OCI-LY7 (cell line): ENCODE results near the gene NOTCH2. TPM values are rescaled to one million over a fixed set of nuclear protein-coding genes. Genes with fewer than 3 reads are reported as not detected.

ENCODE experiments used
- BruUV-seq: library from RNA; stranded (reverse); fragments of 400-500 nt; replicated peaks from 2 replicates; lab custom pipeline; 2021; lab: Mats Ljungman, UMichigan
- CTCF ChIA-PET: fragments of 300-600 bp; sonication (Branson Sonifier 250); formaldehyde crosslinking; loops from one replicate; lab custom pipeline; 2022; ENCODE audit warnings: antibody characterized with exemption; ENCODE audit not compliant: unreplicated experiment; lab: Charles Lee
- POLR2A ChIA-PET: fragments of 300-600 bp; sonication (Branson Sonifier 250); formaldehyde crosslinking; loops from one replicate; lab custom pipeline; 2022; ENCODE audit warnings: antibody characterized with exemption; lab: Charles Lee
- DNase-seq: peaks from one replicate; pipeline ENCODE4 v3.0.0-alpha.2; 2015; ENCODE audit warnings: low spot score
- H2AFZ ChIP-seq: fragments of 200-600 bp; sonication (generic), shearing (Covaris generic); 2 replicates; pipeline ENCODE4 v1.6.1; 2014; ENCODE audit warnings: mild to moderate bottlenecking, antibody characterized with exemption, low read length, moderate library complexity
- H3K27ac ChIP-seq: fragments of 200-600 bp; sonication (generic); 2 replicates; pipeline ENCODE4 v1.5.1; 2014; ENCODE audit warnings: mixed run types, low read depth, mild to moderate bottlenecking, moderate library complexity, low read length, inconsistent platforms; ENCODE audit not compliant: poor library complexity, severe bottlenecking
- H3K36me3 ChIP-seq: fragments of 200-600 bp; sonication (generic); 2 replicates; pipeline ENCODE4 v1.6.1; 2014; ENCODE audit warnings: mild to moderate bottlenecking, antibody characterized with exemption, low read length, moderate library complexity, mixed read lengths; ENCODE audit not compliant: insufficient read depth
- H3K4me1 ChIP-seq: fragments of 200-600 bp; sonication (generic); 2 replicates; pipeline ENCODE4 v1.5.1; 2014; ENCODE audit warnings: mild to moderate bottlenecking, low read length; ENCODE audit not compliant: insufficient read depth, poor library complexity, severe bottlenecking
- H3K4me2 ChIP-seq: fragments of 200-600 bp; sonication (generic); 2 replicates; pipeline ENCODE4 v1.6.1; 2014; ENCODE audit warnings: mild to moderate bottlenecking, low read length
- H3K4me3 ChIP-seq: fragments of 200-600 bp; sonication (generic); 2 replicates; pipeline ENCODE4 v1.5.1; 2014; ENCODE audit warnings: mild to moderate bottlenecking, low read depth, low read length; ENCODE audit not compliant: poor library complexity, severe bottlenecking
- H3K79me2 ChIP-seq: fragments of 200-600 bp; sonication (generic); 2 replicates; pipeline ENCODE4 v1.6.1; 2016; ENCODE audit warnings: low read depth, mild to moderate bottlenecking, low read length, moderate library complexity, mixed read lengths; ENCODE audit not compliant: insufficient read depth
- H3K9me2 ChIP-seq: fragments of 200-600 bp; sonication (generic); 2 replicates; pipeline ENCODE4 v1.6.1; 2016; ENCODE audit warnings: mild to moderate bottlenecking, low read length, mixed read lengths; ENCODE audit not compliant: insufficient read depth
- H3K9me3 ChIP-seq: fragments of 200-600 bp; sonication (generic); 2 replicates; pipeline ENCODE4 v1.6.1; 2014; ENCODE audit warnings: mild to moderate bottlenecking, mixed run types, low read length, mixed read lengths
- H4K20me1 ChIP-seq: fragments of 200-600 bp; sonication (generic); 2 replicates; pipeline ENCODE4 v1.6.1; 2014; ENCODE audit warnings: mild to moderate bottlenecking, antibody characterized with exemption, low read length, moderate library complexity, mixed read lengths; ENCODE audit not compliant: insufficient read depth
- CTCF ChIP-seq: fragments of 200-600 bp; sonication (generic); conservative IDR thresholded peaks from 2 replicates; pipeline ENCODE4 v1.5.1; 2014; ENCODE audit warnings: mild to moderate bottlenecking, antibody characterized with exemption, low read length, moderate library complexity, mixed read lengths
- EZH2phosphoT487 ChIP-seq: fragments of 200-600 bp; sonication (generic); IDR thresholded peaks from 2 replicates; pipeline ENCODE4 v1.6.1; 2018; ENCODE audit warnings: low read depth, borderline replicate concordance, mild to moderate bottlenecking, mixed run types, antibody characterized with exemption, low read length, moderate library complexity, mixed read lengths
- intact Hi-C: fragments of 100-400 bp; cut with micrococcal nuclease; formaldehyde crosslinking; loops from one replicate; pipeline ENCODE4 v1.10.0; 2022; ENCODE audit not compliant: unreplicated experiment
- total RNA-seq, 2 experiments: library from RNA; depleted of rRNA in 1 of 2; stranded (reverse); fragments of >200 nt in 1 of 2; shearing (Covaris generic) in 1 of 2; gene quantifications; 2 replicates each; pipeline ENCODE4 v1.2.3, GENCODE V29; 2014 to 2022

Gene NOTCH2
- total RNA-seq, 2 experiments from 2014 or later: 31.0 to 50.6 TPM

GRCh38 chr1:119902775-119903442 is 166.6 kb downstream of the NOTCH2 start:
- intact Hi-C loops: loop anchor here (10.0 kb wide), 1 partner anchor 52 kb away; no protein-coding TSS in a partner anchor
- no peak overlapping the region for H3K4me2 ChIP-seq
- no peaks in the 10 kb centered on the region for H3K9me3 ChIP-seq
- H3K9me2 ChIP-seq: no peaks in the 10 kb centered on the region
- no peak overlapping the region for H3K27ac ChIP-seq
- H4K20me1 ChIP-seq: no peaks in the 10 kb centered on the region
- no peak for TF ChIP-seq CTCF
- no peaks in the 10 kb centered on the region for H3K4me1 ChIP-seq
- no peaks in the 10 kb centered on the region for H3K36me3 ChIP-seq
- no TSS peak for BruUV-seq
- POLR2A ChIA-PET: interaction anchor here (0.6 kb wide), 1 partner anchor 26 kb away, joined by 6 read pairs; no protein-coding TSS in a partner anchor
- CTCF ChIA-PET: no interaction called here
- H3K79me2 ChIP-seq: no peaks in the 10 kb centered on the region
- no peak overlapping the region for H2AFZ ChIP-seq
- no peak overlapping the region for H3K4me3 ChIP-seq
- DNase-seq: no peak

- no TSS peak for BruUV-seq
- Histone ChIP-seq H3K4me1 (no peaks in the 10 kb centered on the region), H3K9me2 (no peaks in the 10 kb centered on the region), H3K9me3 (no peaks in the 10 kb centered on the region), H4K20me1 (no peaks in the 10 kb centered on the region), H2AFZ (no peak overlapping the region), H3K27ac (no peak overlapping the region), H3K79me2 (no peaks in the 10 kb centered on the region), H3K4me3 (no peak overlapping the region), H3K36me3 (no peaks in the 10 kb centered on the region), H3K4me2 (no peak overlapping the region)
- no peak for TF ChIP-seq EZH2phosphoT487
- no peak for TF ChIP-seq CTCF
- no peak for DNase-seq
- ChIA-PET CTCF (no interaction called here), POLR2A (no interaction called here)
- intact Hi-C loops: no loop called here
Measured at GRCh38 chr1:119898981-119899720, 170.3 kb downstream of the NOTCH2 start.

- CTCF ChIA-PET: no interaction called here
- no peaks in the 10 kb centered on the region for H4K20me1 ChIP-seq
Measured at GRCh38 chr1:119898530-119898929, 170.9 kb downstream of the NOTCH2 start.

More at GRCh38 chr1:119898530-119898929, 170.9 kb downstream of the NOTCH2 start:
- Histone ChIP-seq H3K9me2 (no peaks in the 10 kb centered on the region), H3K4me2 (no peak overlapping the region), H3K79me2 (no peaks in the 10 kb centered on the region), H3K9me3 (no peaks in the 10 kb centered on the region), H3K4me1 (no peaks in the 10 kb centered on the region), H3K27ac (no peak overlapping the region), H3K36me3 (no peaks in the 10 kb centered on the region), H3K4me3 (no peak overlapping the region), H2AFZ (no peak overlapping the region)
- POLR2A ChIA-PET: no interaction called here
- intact Hi-C loops: no loop called here
- DNase-seq: no peak
- no TSS peak for BruUV-seq
- TF ChIP-seq CTCF (no peak), EZH2phosphoT487 (no peak)
